SIG-M5 treated with dmso at 0.1 percent for 504 hours (cell line): ENCODE results near the gene SLFN14.
"Not testable (repeated sequence)": the region's sequence is repeated elsewhere in the genome, so short reads cannot be mapped to it uniquely, and the experiment has no call there.

Source experiments
- DNase-seq: peaks from one replicate; lab custom pipeline; 2025; ENCODE audit not compliant: unreplicated experiment; lab: John Stamatoyannopoulos, UW

The SLFN14 gene

GRCh38 chr17:35523296-35523695, 37.3 kb downstream of the SLFN14 start:
- DNase-seq, result peak; percentile 89

DNA sequence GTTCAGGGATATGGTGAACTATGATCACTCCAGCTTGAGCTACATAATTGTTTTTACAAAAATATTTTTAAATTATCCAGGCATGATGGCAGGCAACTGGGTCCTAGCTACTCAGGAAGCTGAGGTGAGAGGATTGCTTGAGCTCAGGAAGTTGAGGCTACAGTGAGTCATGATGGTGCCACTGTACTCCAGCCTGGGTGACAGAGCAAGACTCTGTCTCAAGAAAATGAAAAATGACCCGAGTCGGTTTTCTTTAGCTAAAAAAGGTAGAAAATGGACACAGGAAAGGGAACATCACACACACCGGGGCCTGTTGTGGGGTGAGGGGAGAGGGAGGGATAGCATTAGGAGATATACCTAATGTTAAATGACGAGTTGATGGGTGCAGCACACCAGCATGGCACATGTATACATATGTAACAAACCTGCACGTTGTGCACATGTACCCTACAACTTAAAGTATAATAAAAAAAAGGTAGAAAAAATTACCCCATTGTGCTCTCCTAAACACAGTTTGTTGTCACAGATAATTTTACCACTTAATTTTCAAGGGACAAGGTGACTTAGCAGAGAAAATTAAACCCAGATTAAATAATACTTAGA, 38.9 kb downstream of the SLFN14 start:
- DNase-seq, result peak; percentile 76

GRCh38 chr17:35521150-35521549, 39.5 kb downstream of the SLFN14 start:
- peak; percentile 48 for DNase-seq

GRCh38 chr17:35519906-35520442, 40.6 kb downstream of the SLFN14 start:
- no peak for DNase-seq

DNA sequence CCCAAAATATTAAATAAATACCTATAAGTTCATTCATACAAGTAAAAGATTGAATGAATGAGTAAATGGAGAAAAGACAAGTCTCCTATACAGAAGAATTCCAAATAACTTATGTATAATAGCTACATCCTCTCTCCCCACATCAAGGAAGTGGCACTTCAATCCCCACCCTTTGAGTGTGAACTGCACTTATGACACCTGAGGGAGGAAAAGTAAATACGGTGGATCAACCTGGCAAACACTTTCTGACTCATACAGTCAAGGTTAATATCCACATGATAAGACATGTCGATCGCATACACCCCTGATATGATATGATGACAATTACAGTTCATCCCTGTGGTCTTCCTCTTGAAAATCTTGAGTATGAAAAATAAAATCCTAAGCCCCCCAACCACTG, 41.2 kb downstream of the SLFN14 start:
- DNase-seq, result no peak

DNA sequence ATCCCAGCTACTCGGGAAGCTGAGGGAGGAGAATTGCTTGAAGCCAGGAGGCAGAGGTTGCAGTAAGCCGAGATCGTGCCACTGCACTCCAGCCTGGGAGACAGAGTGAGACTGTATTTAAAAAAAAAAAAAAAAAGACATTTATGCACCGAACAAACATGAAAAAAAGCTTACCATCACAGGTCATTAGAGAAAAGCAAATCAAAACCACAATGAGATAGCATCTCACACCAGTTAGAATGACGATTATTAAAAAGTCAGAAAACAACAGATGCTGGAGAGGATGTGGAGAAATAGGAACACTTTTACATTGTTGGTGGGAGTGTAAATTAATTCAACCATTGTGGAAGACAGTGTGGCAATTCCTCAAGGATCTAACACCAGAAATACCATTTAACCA, 42.2 kb downstream of the SLFN14 start:
- not testable (repeated sequence) for DNase-seq

- DNase-seq, result no peak
Observed at GRCh38 chr17:35515027-35515426, 45.6 kb downstream of the SLFN14 start.

DNA sequence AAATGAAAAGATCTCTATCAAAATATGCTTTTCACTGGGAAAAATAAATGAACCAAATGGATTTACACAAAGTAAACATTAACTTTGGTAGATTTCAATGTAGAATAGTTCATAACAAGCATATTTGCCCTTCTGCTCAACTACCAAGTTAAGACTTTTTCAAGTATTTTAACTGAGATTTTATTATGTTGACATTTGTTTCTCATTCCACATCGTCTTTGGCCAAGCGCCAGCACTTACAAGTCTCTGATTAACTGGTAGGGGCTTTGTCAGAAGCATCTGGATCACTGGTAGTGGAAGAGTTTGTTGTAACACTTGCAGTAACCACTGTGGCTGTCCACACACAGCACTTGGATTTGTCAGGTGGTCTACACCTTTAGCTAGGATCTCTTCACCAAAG, 46.1 kb downstream of the SLFN14 start:
- no peak for DNase-seq
